Non-pigmented ciliary epithelial cell (primary cell): ENCODE data around the gene RYR2.
"Not testable (repeated sequence)": the region's sequence is repeated elsewhere in the genome, so short reads cannot be mapped to it uniquely, and the experiment has no call there.

Source experiments
- DNase-seq: peaks from one replicate; pipeline ENCODE4 v3.0.0-alpha.2; 2010; ENCODE audit warnings: low read depth

The RYR2 gene

DNA sequence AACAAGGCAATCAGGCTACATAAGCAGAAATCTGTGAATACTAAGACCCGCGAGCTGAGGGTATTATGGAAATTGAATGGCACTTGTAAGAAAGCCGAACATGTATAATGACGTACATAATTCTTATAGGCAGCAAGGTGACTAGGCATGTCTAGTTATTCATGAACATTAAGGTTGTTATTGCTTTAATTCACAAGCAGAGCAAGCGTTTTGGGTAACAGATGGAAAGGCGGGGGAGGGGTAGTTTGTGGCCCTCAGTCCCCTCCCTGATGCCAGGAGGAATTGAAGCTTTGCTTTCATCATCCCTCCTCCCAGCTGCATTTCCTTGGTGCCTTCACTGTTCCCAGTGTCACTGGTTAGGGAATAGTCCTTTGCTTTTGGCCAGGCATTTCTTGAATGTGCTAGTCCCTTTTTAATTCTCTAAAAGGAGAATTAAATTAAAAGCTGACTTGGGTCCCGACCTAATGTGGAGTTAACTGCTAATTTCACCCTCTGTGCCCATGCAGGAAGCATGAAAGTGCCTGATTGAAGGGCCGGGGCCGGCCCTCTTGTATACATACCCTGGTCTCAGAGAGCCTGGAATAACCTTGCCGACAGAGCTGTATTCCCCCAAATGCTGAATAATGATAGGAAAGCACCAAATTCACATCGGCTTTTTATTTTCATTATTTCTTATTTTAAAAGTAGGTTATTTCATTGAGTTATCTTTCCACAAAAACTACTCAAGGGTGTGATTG, 42.5 kb downstream of the RYR2 start:
- DNase-seq: no peak

DNA sequence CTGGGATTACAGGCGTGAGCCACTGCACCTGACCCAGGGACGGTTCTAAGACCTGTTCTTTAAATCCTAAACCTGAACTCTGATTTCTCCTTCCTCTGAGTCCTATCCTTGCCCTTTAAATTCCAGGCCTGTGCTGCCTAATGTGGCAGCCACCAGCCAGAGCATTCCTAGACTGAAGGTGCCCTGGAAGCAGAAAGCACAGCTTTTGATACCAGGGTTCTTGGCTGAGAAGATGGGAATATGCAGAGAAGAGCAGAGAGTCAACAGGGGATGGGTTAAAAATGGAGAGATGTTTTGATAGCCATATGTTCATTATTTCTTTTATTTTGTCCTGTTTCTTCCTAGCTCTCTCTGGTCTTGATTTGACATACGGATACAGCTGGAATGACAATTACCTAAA, 49.7 kb downstream of the RYR2 start:
- no peak for DNase-seq

DNA sequence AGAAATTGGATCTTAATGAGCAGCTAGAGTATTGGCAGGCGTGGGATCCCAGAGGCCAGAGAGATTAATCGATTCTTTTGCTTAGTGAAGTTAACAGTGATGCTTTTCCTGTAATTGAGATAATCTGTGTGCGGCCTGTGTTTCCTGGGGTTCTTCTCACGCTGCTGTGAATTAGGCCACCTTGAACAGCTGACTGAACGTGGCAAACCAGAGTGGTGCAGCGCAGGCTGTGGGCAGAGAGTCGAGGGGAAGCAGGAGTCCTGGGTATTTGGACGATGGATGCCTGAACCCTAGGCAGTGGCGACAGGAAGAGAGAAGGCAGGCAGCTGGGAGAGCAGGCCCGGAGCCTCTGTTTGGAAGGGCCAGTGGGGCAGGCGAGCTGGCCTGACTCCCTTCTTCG, 51.7 kb downstream of the RYR2 start:
- DNase-seq: no peak

DNA sequence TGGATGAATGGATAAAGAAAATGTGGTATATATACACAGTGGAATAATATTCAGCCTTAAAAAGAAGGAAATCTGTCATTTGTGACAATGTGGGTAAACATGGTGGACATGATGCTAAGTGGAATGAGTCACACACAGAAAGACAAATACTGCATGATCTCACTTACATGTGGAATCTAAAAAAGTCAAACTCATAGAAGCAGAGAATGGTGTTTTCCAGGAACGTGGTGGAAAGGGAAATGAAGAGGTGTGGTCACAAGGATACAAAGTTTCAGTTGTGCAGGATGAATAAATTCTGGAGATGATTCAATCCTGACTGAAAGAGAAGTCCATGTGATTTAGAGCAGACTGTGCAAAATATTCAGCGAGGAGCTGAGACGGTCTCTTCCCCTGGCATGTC, 56.6 kb downstream of the RYR2 start:
- DNase-seq: no peak

DNA sequence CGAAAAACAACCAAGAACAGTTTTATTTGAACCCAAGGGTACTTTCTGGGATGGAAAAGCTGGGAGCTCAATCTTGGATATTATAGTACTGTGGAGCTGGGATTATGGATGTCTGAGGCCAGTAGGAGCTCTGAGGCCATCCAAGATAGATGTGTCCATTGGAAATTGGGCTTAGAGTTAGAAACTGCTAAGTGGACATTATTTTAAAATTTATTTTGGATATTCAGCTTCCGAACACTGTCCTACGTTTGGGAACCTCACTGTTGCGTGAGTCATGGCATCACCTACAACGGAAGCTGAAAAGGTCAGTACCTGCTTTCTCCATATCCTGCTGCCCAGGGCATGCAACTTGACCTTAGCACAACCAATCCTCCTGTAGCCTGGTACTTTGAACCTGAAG, 61.0 kb downstream of the RYR2 start:
- no peak for DNase-seq

DNA sequence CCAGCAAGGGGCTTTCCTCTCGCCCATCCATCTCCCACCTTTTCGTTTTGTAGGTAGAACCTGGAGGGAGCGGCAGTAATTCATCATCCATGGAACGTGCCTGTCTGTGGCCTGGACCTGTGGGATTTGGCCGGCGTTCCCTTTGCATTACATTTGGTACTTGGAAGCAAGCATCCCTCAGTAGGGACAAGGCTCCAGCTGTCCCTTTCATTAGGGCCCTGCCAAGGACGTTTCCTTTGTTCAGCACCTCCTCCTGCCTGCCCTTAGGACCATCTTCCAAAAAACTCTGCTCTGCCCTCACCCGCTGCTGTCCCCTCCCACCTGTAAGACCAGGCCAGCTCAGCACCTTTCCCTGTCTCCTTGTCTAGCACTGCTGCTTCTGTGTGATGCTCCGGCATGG, 62.1 kb downstream of the RYR2 start:
- DNase-seq: no peak

DNA sequence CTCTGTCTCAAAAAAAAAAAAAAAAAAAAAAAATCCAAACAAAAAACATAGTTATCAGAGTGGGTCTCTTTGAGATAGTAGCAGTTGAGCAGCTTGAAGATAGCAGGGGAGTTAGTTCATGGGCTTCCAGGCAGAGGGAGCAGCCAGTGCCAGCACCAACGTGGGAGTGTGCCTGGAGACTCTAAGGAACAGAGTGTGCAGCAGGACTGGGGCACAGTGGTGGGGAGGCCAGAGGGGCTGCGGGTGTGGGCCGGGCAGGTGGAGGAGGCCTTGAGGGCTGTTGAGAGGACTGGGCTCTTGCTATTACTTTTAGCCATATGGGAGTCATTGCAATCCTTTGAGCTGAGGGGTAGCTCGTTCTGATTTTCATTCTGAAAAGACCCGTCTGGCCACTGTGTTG, 63.8 kb downstream of the RYR2 start:
- DNase-seq: no peak

DNA sequence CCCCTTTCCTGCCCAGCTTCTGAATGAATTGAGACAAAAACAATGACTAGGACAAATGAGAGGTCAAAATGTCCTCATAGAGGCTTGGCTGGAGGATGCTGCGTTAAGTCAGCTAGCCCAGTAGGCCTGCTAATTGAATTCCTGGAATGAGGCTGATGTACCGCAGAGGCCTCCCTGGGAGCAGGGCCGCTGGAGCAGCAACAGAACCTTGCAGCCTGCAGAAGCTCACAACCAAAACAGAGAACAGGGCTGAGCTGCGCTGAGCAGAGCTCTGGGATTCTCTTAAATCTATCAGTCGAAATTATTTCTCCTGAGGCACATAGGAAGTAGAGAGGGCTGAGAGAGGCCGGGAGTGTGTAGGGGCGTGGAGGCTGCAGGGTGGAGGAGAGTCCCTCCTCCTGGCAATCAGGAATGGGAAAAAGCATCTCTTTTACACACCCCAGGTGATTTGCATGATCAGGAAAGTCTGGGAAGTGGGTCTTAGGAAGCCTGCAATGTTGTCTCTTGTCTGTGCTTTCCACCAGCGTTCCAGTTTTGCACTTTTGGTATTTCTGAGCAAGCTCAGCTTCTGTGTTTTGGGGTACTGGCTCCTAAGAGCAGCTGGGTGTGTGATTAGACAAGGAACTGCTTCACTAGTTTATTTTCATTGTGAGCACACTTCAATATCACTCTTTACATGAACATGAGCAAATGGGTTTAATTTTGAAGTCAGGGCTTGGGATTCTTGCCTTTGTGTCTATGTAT, 66.5 kb downstream of the RYR2 start:
- DNase-seq: no peak

DNA sequence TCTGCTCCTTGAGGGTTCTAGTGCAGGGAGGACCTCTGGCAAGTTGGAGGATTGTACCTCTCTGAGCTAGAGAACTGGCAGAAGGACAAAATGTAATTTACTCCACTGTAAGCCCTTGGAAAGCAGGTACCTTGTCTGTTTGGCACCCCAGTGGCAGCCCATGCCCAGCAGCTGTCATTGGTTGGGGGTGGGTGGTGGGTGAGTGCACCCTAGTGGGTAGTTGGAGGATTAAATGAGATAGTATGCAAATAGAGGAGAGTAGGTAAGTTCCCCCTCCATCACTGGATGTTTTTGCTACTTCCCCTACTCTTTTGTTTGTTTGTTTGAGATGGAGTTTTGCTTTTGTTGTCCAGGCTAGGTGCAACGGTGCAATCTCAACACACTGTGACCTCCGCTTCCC, 69.8 kb downstream of the RYR2 start:
- no peak for DNase-seq

DNA sequence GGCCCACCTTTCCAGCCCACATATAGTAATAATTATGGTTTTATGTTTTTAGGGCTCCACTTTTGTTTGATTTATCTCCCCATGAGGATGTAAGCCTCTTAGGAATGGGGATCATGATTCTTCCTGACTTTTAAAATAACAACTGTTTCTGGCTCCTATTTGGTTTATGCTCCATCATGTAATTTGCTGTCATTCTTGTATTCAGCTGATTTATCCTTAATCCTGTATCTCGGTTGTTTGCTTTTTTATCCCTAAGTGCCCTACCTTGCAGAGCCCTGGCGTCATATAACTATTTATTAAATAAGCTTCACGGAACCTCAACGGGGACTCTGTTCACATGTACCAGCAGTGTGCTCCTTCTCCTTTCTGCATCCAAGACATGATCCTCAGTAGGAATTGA, 70.7 kb downstream of the RYR2 start:
- DNase-seq: no peak

DNA sequence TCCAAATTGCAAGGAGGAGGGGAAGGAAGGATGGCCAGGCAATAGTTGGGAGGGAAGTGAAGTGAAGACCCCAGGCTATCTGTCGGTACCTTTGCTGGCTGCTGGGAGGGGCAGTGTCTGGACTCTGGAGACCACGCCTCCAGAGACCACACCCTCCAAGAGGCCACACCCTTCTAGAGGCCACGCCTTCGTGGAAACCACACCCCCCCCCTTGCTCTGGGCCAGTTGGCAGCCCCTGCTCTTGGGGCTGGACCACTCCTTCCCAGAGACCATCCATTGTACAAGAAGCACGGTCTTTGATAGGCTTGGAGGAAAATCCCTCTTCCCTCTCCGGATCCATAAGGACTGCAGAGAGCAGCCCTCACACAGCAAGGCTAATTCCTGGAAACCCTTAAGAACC, 73.1 kb downstream of the RYR2 start:
- DNase-seq: no peak

DNA sequence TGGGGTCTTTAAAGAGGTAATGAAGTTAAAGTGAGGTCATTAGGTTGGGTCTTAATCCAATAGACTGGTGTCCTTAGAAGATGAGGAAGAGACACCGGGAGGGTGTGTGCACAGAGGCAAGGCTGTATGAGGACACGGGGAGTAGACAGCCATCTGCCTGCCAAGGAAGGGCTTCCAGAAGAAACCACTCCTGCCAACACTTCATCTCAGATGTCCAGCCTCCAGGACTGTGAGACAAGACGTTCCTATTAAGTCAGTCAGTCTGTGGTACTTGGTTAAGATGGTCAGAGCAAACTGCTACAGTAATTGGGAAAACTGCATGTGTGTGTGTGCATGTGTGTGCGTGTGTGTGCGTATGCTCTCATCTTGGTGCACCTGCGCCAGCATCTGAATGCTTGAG, 77.1 kb downstream of the RYR2 start:
- DNase-seq: no peak

DNA sequence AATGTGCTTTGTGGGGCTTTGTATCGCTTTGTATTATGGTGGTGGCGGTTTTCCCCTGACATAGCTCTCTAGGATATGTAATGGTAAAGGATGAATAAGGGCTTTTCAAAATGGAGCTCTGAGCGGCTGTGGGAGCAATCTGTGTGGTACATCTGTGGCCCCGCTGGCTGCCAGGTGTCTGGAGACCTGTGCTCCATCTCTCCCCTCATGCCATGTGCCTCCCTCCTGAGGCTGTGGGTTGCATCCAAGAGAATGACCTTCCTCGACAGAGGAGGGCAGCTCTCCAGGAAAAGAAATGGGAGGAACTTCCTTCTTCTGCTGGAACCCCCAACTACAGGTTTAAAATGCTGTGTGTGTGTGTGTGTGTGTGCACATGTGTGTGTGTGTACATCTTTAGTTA, 78.7 kb downstream of the RYR2 start:
- DNase-seq: no peak

DNA sequence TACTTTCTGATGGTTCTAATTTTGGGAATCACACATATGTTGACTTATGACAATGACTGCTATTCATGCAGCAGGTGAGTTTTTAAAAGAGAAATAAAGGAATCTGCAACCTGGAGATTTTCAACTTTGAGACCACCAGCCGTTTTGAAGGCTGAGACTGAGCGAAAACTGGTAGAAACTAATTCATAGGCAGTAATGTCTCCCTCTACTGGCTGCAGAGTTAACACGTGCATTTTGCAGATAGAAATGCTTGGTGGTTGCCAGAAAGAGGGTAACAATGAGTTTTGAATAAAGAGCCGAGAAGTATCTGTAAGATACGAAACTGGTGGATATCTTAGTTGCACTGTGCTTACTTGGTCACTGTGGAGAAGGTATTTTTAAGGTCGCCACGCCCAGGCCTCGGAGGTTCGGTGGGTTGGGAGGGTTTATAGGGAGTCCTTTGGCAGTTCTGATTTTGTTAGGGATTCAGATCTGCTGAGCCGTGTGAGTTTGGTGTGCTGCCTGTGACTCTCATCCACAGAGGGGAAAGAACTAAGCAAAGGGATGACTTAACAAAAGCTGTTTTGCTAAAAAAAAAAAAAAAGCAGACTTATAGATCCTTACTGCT, 83.0 kb downstream of the RYR2 start:
- no peak for DNase-seq

DNA sequence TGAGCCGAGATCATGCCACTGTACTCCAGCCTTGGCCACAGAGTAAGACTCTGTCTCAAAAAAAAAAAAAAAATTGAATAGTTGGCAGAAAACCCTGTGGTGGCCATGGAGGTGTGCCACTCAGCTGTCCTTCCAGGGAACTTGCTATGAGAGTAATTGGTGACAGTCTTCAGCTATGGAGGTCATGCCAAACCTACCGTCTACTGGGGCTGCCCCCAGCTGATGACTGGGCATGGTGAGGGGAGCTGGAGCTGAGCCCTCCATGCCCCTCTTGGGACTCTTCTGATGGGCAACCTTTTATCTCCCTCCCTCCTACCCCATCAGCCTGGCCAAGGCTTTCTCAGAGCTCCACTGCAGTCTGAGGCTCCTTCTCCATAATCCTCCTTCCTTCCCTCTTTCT, 84.2 kb downstream of the RYR2 start:
- DNase-seq: no peak

DNA sequence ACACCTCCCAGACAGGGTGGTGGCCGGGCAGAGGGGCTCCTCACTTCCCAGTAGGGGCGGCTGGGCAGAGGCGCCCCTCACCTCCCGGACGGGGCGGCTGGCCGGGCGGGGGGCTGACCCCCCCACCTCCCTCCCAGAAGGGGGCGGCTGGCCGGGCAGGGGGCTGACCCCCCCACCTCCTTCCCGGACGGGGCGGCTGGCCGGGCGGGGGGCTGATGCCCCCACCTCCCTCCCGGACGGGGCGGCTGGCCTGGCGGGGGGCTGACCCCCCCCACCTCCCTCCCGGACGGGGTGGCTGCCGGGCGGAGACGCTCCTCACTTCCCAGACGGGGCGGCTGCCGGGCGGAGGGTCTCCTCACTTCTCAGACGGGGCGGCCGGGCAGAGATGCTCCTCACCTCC, 85.3 kb downstream of the RYR2 start:
- DNase-seq: not testable (repeated sequence)

DNA sequence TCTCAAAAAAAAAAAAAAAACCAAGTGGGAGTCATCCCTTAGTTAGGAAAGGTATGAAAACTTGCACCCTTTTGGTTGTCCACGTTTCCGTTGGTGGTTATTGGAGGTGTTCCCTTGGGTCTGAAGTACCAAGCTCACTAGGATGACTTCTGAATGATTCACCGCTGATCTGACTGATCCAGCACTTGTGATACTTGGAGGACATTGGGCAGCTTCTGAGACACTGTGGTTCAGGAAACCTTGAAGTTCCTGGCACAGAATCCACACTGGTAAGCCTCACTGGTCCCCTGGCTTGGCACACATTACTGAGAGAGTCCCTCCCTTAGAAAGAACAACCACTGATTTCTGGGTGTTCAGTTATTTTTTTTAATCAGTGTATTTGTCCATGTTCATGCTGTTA, 91.9 kb downstream of the RYR2 start:
- DNase-seq: no peak

DNA sequence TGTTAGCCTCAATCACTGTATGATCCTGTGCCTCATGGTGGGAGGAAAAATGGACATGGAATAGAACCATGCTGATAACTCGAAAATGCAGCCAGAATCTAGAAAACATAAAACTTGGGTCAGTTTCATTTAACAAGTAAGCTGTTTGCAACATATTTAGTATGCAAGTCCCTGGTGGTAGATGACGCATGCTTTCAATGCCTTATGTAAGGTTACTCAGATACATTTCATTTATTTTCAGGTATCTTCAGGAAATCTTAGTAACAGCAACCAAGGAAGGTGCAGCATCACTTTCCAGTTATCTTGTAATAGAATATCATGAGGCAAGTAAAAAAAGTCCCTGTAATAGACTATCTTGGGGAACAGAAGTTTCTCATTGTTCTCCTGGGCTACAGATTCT, 92.9 kb downstream of the RYR2 start:
- DNase-seq: no peak

DNA sequence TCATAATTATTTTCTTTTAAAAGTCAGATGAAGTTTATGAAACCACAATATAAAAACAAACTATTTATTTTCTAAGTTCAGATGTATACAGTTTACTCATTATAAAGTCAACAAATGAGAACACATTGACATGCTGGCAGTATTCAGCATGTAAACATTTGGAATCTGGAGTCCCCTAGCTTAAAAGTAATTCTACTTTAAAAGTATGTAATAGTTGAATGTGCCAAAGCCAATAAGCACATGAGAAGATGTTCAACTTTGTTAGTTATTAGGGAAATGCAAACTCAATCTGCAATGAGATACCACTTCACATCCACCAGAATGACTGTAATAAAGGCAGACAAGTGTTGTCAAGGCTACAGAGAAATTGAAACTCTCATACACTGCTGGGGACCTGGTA, 96.6 kb downstream of the RYR2 start:
- no peak for DNase-seq

DNA sequence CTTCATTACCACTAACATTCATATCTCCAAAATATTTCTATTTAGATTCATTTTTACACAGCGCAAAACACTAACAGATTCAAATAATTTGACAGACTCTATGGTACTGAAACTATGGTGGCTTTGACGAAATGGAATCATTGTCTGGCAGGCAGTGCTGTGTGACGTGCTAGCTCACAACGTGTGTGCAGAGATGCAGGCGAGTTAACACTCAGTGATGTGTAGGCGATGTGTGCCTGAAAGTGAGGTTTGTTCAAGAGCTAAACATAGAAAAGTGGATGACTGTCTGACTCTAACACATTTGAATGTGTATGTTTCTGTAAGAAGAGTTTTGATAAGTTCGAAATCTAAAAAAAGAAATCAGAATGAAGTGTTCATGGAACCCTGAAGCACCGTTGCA, 97.7 kb downstream of the RYR2 start:
- no peak for DNase-seq

DNA sequence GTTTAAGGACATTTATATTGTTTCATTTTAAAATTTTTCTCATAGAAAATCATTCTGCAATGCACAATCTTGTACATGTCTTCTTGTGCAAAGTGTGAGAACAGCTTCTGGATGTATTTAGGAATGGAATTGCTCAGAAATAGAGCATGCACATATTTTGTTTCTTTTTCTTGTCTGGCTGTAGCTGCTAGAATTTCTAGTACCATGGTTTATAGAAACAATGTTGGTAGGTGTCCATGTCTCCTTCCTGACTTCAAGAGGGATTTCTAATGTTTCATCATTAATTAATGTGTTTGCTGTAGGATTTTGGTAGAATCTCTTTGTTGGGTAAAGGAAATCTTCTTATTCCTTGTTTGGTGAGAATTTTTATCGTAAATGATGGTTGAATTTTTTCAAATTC, 99.0 kb downstream of the RYR2 start:
- no peak for DNase-seq

DNA sequence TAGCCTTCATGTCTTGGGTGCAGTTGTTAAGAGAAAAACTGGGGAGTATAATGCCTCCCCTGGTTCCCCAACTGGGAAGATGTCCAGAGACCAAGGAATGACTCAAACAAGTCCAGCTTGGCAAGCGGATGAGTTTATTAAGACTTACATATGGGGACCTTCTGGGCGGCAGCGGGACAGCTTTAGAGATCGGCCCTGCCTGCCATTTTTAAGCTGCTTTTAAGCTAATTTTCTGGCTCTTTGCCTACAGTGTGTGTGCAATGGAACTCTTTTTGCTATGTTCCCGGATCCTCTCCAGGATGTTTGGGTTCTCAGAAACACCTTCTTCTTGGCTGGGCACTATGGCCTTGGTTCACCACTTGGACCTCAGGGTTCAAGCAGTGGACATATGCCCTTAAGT, 99.5 kb downstream of the RYR2 start:
- no peak for DNase-seq

DNA sequence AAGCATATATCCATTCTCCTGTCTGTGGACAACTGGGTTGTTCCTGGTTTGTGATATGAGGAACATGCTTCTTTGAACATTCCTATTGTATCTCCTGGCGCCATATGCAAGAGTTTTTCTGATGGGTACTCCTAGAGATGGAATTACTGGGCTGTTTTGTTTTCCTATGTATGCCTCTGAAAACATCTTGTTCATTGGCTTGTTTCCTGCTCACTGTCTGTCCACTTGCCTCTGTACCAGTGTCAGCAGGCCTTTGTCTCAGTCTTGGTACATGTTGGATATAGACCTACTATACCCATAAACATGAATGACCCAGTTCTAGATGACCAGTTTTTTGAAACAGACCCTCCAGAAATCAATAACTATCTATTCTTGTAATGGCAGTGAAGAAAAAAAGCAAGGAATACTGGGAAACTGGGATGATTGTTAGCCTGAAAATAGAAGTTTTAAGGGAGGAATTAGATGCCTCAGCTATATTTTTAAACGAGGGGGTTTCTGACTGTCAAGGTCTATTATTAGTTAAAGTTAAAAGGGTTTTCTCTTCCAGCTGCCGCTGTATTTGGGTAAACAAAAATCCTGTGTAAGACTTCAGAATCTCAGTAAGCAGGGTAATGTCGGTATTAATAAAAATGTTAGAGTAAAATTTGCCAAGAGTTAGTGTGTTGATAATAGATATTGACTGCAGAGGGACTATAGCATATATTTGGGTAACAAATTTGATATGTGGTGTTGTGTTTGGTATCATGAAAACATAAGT, 103.6 kb downstream of the RYR2 start:
- no peak for DNase-seq
